Activated CD8-positive, alpha-beta T cell treated with anti-CD3 and anti-CD28 coated beads for 36 hours (primary cell): ENCODE data around the gene SOBP. TPM values are rescaled to one million over a fixed set of nuclear protein-coding genes. Genes with fewer than 3 reads are reported as not detected.

Experiments
- ATAC-seq: fragments of 200-7000 bp; cut with Tn5 transposase; one replicate; pipeline ENCODE4 v1.10.0; 2021; ENCODE audit warnings: mild to moderate bottlenecking, moderate library complexity
- CTCF ChIA-PET: fragments of 350-600 bp; sonication (Branson Sonifier 250); formaldehyde crosslinking; loops from one replicate; lab custom pipeline; 2021; ENCODE audit warnings: antibody characterized with exemption; lab: Charles Lee
- POLR2A ChIA-PET: fragments of 350-600 bp; sonication (Branson Sonifier 250); formaldehyde crosslinking; loops from one replicate; lab custom pipeline; 2021; ENCODE audit warnings: antibody characterized with exemption; lab: Charles Lee
- DNase-seq: peaks from one replicate; pipeline ENCODE4 v3.0.0-alpha.2; 2020
- H3K27ac Mint-ChIP-seq: one replicate; pipeline ENCODE4 v1.8.0; 2021; ENCODE audit warnings: mild to moderate bottlenecking, mixed read lengths
- H3K27me3 Mint-ChIP-seq: one replicate; pipeline ENCODE4 v1.8.0; 2021; ENCODE audit warnings: mixed read lengths
- H3K36me3 Mint-ChIP-seq: one replicate; pipeline ENCODE4 v1.8.0; 2021; ENCODE audit warnings: low read depth, mixed read lengths
- H3K4me1 Mint-ChIP-seq: one replicate; pipeline ENCODE4 v1.8.0; 2021; ENCODE audit warnings: low read depth, mixed read lengths
- H3K4me3 Mint-ChIP-seq: one replicate; pipeline ENCODE4 v1.8.0; 2021; ENCODE audit warnings: mild to moderate bottlenecking, moderate library complexity, mixed read lengths
- H3K9me3 Mint-ChIP-seq: one replicate; pipeline ENCODE4 v1.8.0; 2021; ENCODE audit warnings: mixed read lengths
- CTCF ChIP-seq: fragments of 200-600 bp; IDR thresholded peaks from one replicate; pipeline ENCODE4 v1.8.0; 2022; ENCODE audit warnings: antibody characterized with exemption, mild to moderate bottlenecking
- intact Hi-C: fragments of 100-400 bp; cut with micrococcal nuclease; formaldehyde crosslinking; loops from one replicate; pipeline ENCODE4 v1.10.0; 2022
- total RNA-seq, 2 experiments: library from RNA; stranded (reverse); gene quantifications; one replicate each; pipeline ENCODE4 v1.2.3, GENCODE V29; 2021

SOBP gene
- total RNA-seq, 2 experiments from 2014 or later = 0.77 to 1.1 TPM

- ChIA-PET CTCF (interaction anchor here (1.1 kb wide), 1 partner anchor 33 kb away, joined by 3 read pairs; no protein-coding TSS in a partner anchor), POLR2A (no interaction called here)
- Mint-ChIP-seq H3K9me3 (no peaks in the 10 kb centered on the region), H3K4me3 (no peak overlapping the region), H3K4me1 (no peaks in the 10 kb centered on the region), H3K27ac (no peak overlapping the region), H3K36me3 (no peaks in the 10 kb centered on the region), H3K27me3 (peaks cover 20% of the 10 kb centered on the region)
- ATAC-seq = no peak
- no peak for TF ChIP-seq CTCF
- DNase-seq = no peak
- intact Hi-C loops = no loop called here
These were observed 74.0 kb downstream of the SOBP start for GRCh38 chr6:107563694-107564588.

- H3K9me3 Mint-ChIP-seq = no peaks in the 10 kb centered on the region
- intact Hi-C loops = no loop called here
- ATAC-seq (no peak), DNase-seq (no peak)
- POLR2A ChIA-PET = no interaction called here
- no peak overlapping the region for H3K4me3 Mint-ChIP-seq
- H3K36me3 Mint-ChIP-seq = no peaks in the 10 kb centered on the region
- CTCF ChIA-PET = interaction anchor here (1.1 kb wide), 1 partner anchor 33 kb away, joined by 3 read pairs; no protein-coding TSS in a partner anchor
- no peak overlapping the region for H3K27ac Mint-ChIP-seq
- no peak for TF ChIP-seq CTCF
- no peaks in the 10 kb centered on the region for H3K4me1 Mint-ChIP-seq
- H3K27me3 Mint-ChIP-seq = peaks cover 19% of the 10 kb centered on the region
These were observed 74.7 kb downstream of the SOBP start for GRCh38 chr6:107564589-107564951.

DNA sequence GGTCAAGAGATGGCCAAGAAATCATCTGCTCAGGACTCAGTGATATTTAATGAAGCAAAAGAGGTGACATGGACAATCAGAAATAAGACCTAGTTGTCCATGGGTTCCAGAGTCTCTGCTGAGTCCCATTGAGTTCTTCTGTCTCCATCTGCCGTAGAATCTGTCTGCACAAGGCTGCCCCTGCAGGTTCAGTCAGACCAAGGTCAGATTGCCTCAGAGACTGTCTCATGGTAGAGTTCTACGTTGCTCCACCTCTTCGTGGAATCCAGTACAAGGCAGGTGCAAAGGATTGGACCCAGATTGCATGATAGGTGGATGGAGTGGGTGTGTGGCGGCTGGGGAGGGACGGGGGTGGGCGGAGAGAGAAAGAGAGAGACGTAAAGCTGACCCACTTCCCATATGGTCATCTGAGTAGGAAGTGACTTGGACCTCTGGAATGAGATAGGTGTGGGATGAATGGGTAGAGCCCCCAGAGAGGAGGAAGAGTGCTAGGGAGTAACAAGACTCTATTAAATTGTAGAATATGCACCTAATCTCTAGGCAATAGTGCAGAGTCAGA is 75.3 kb downstream of the SOBP start:
- H3K4me1 Mint-ChIP-seq = no peaks in the 10 kb centered on the region
- peaks cover 19% of the 10 kb centered on the region for H3K27me3 Mint-ChIP-seq
- no peak for ATAC-seq
- no peaks in the 10 kb centered on the region for H3K36me3 Mint-ChIP-seq
- POLR2A ChIA-PET = no interaction called here
- intact Hi-C loops = no loop called here
- DNase-seq = no peak
- no peaks in the 10 kb centered on the region for H3K9me3 Mint-ChIP-seq
- no peak for TF ChIP-seq CTCF
- no peak overlapping the region for H3K4me3 Mint-ChIP-seq
- CTCF ChIA-PET = interaction anchor here (1.1 kb wide), 1 partner anchor 34 kb away, joined by 3 read pairs; no protein-coding TSS in a partner anchor
- H3K27ac Mint-ChIP-seq = no peak overlapping the region

DNA sequence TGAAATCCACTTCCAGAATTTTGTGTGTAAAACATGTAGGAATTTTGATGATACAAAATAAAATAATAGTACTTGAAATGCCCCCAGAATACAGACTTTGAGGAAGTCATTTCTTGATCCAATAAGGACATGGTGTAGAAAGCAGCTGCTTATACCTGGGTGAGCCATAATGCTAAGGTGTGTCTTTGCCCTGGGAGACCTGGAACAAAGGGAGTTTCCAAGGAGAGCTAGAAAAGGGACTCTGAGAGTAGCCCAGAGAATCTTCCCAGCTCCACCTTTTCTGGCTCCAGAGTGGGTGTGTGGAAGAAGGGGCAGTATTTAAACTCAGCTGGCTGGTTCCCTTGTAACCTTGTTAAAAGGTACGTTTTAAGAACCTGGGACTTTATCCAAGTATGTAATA is 77.7 kb downstream of the SOBP start:
- Mint-ChIP-seq H3K4me1 (no peaks in the 10 kb centered on the region), H3K4me3 (no peak overlapping the region), H3K27ac (no peak overlapping the region), H3K36me3 (no peaks in the 10 kb centered on the region), H3K27me3 (peaks cover 13% of the 10 kb centered on the region), H3K9me3 (no peaks in the 10 kb centered on the region)
- intact Hi-C loops = no loop called here
- ATAC-seq (no peak), DNase-seq (no peak)
- TF ChIP-seq CTCF = no peak
- POLR2A ChIA-PET = no interaction called here
- CTCF ChIA-PET = no interaction called here

GRCh38 chr6:107569473-107569872 is 79.6 kb downstream of the SOBP start:
- intact Hi-C loops = no loop called here
- H3K36me3 Mint-ChIP-seq = no peaks in the 10 kb centered on the region
- CTCF ChIA-PET = no interaction called here
- H3K27me3 Mint-ChIP-seq = peaks cover 10% of the 10 kb centered on the region
- ATAC-seq (no peak), DNase-seq (no peak)
- H3K4me1 Mint-ChIP-seq = no peaks in the 10 kb centered on the region
- POLR2A ChIA-PET = no interaction called here
- TF ChIP-seq CTCF = no peak
- H3K9me3 Mint-ChIP-seq = no peaks in the 10 kb centered on the region
- H3K27ac Mint-ChIP-seq = no peak overlapping the region
- no peak overlapping the region for H3K4me3 Mint-ChIP-seq
